Transverse colon (tissue), 4 donors: ENCODE results near the gene SLC25A6. TPM values are rescaled to one million over a fixed set of nuclear protein-coding genes. Genes with fewer than 3 reads are reported as not detected.
"Not testable (repeated sequence)": the region's sequence is repeated elsewhere in the genome, so short reads cannot be mapped to it uniquely, and the experiment has no call there.

ENCODE experiments used
- DNase-seq: peaks from one replicate; pipeline ENCODE4 v3.0.0-alpha.2; 2019
- H3K27ac ChIP-seq, 4 donors: fragments of 200-600 bp; sonication (generic); 2 replicates each; pipeline ENCODE4 v1.5.1; 2016 to 2018; ENCODE audit warnings: inconsistent platforms in 4 of 4
- H3K27me3 ChIP-seq: fragments of 200-600 bp; sonication (generic); 2 replicates; pipeline ENCODE4 v1.5.1; 2017; ENCODE audit warnings: inconsistent platforms
- H3K36me3 ChIP-seq, 4 donors: fragments of 200-600 bp; sonication (generic); 2 replicates each; pipeline ENCODE4 v1.5.1; 2017 to 2019; ENCODE audit warnings: inconsistent platforms in 4 of 4
- H3K4me1 ChIP-seq, 4 donors: fragments of 200-600 bp; sonication (generic); 2 replicates each; pipeline ENCODE4 v1.5.1; 2017 to 2020; ENCODE audit warnings: inconsistent platforms in 4 of 4
- H3K4me3 ChIP-seq, 4 donors: fragments of 200-600 bp; sonication (generic); 1 replicate in 1 of 4; 2 replicates in 3 of 4; pipeline versions ENCODE4 v1.5.1 to v1.6.1; 2017 to 2019; ENCODE audit warnings: inconsistent platforms in 4 of 4
- H3K9me3 ChIP-seq, 2 donors: fragments of 200-600 bp; sonication (generic); 2 replicates each; pipeline ENCODE4 v1.5.1; 2017 to 2019; ENCODE audit warnings: inconsistent platforms in 2 of 2
- CTCF ChIP-seq, 5 experiments: fragments of 200-600 bp in 3 of 5; fragments of 450-650 bp in 2 of 5; sonication (generic) in 3 of 5; IDR thresholded peaks; 1 replicate in 2 of 5; 2 replicates in 3 of 5; pipeline ENCODE4 v1.5.1; 2016 to 2017; ENCODE audit warnings: antibody characterized with exemption in 5 of 5, inconsistent platforms in 3 of 5, mild to moderate bottlenecking in 2 of 5, moderate library complexity in 1 of 5
- EP300 ChIP-seq: sonication (generic); formaldehyde crosslinking; IDR thresholded peaks from one replicate; pipeline ENCODE4 v1.6.1; 2017; ENCODE audit warnings: antibody characterized with exemption, low read depth
- POLR2A ChIP-seq: fragments of 450-650 bp; IDR thresholded peaks from one replicate; pipeline ENCODE4 v1.6.1; 2016; ENCODE audit warnings: antibody characterized with exemption, mild to moderate bottlenecking, moderate library complexity
- POLR2AphosphoS5 ChIP-seq, 3 donors: sonication (generic); formaldehyde crosslinking; IDR thresholded peaks; one replicate each; pipeline ENCODE4 v1.6.1; 2016; ENCODE audit warnings: antibody characterized with exemption in 3 of 3
- WGBS, 2 donors: methylation state at CpG; one replicate each; pipeline ENCODE4 v1.1.5; 2018; ENCODE audit warnings: low coverage in 1 of 2; 5-methylcytosine and 5-hydroxymethylcytosine counted together
- in situ Hi-C, 4 donors: fragments of 200-750 bp; cut with MboI; loops; one replicate each; pipeline versions ENCODE4 v1.15.0 to v1.15.1; 2017; ENCODE audit warnings: low sequenced_read_pairs in 3 of 4, low pct_ligation_motif_present in 1 of 4, low pct_unique_long_range_greater_than_20kb in 1 of 4
- intact Hi-C: fragments of 100-400 bp; cut with DNase I; formaldehyde crosslinking; loops from one replicate; pipeline ENCODE4 v1.15.1; 2023; ENCODE audit warnings: low total_unique reads
- total RNA-seq, 4 donors: library from RNA; depleted of rRNA; stranded (reverse); fragments of >200 nt; gene quantifications; one replicate each; pipeline ENCODE4 v1.1.0, GENCODE V29; 2016

SLC25A6 gene
- total RNA-seq, 4 donors from 2014 or later, result 473 to 699 (median 574) TPM

GRCh38 chrX:1433646-1434357 lies 41.9 kb upstream of the SLC25A6 start:
- Histone ChIP-seq H3K27me3 (no peaks in the 10 kb centered on the region), H3K36me3 (peaks cover 0 to 4% (median 0%) of the 10 kb centered on the region in 4 donors), H3K4me3 (no peak overlapping the region), H3K4me1 (no peaks in the 10 kb centered on the region), H3K27ac (no peak overlapping the region), H3K9me3 (no peaks in the 10 kb centered on the region)
- DNase-seq, result no peak
- intact Hi-C loops, result no loop called here
- 93% methylated on average over 17 of the region's 19 CpGs; no CpG with 5 or more reads in 1 of the 2 donors for WGBS, 2 donors
- TF ChIP-seq POLR2AphosphoS5 (IDR thresholded peaks at IDR 0.05) (no peak), EP300 (no peak), POLR2A (no peak), CTCF (IDR thresholded peaks at IDR 0.05) (no peak)
- in situ Hi-C loops, result no loop called here

- H3K36me3 ChIP-seq, result peaks cover 0 to 3% (median 1%) of the 10 kb centered on the region in 4 donors
- TF ChIP-seq POLR2A, result no peak
- in situ Hi-C loops (no loop called here), intact Hi-C loops (no loop called here)
- no peak overlapping the region for H3K27ac ChIP-seq
- H3K4me3 ChIP-seq, result no peak overlapping the region
- H3K27me3 ChIP-seq, result no peaks in the 10 kb centered on the region
- no peak for DNase-seq
- 94% methylated on average over 10 of the region's 10 CpGs for WGBS, 2 donors
- no peaks in the 10 kb centered on the region for H3K4me1 ChIP-seq
- no peaks in the 10 kb centered on the region for H3K9me3 ChIP-seq
Observed at GRCh38 chrX:1430451-1430850, 38.5 kb upstream of the SLC25A6 start.

GRCh38 chrX:1427756-1428155 lies 35.8 kb upstream of the SLC25A6 start:
- WGBS, 2 donors, result 92% methylated on average over 32 of the region's 32 CpGs; no CpG with 5 or more reads in 1 of the 2 donors
- Histone ChIP-seq H3K27me3 (no peaks in the 10 kb centered on the region), H3K9me3 (peaks cover under 1% of the 10 kb centered on the region in 2 donors), H3K36me3 (peaks cover 0 to 10% (median 3%) of the 10 kb centered on the region in 4 donors), H3K4me3 (no peak overlapping the region), H3K4me1 (no peaks in the 10 kb centered on the region), H3K27ac (no peak overlapping the region)
- TF ChIP-seq POLR2AphosphoS5 (IDR thresholded peaks at IDR 0.05) (no peak), CTCF (IDR thresholded peaks at IDR 0.05) (no peak), POLR2A (no peak), EP300 (no peak)
- DNase-seq, result no peak
- intact Hi-C loops (no loop called here), in situ Hi-C loops (no loop called here)

GRCh38 chrX:1426321-1426720 lies 34.4 kb upstream of the SLC25A6 start:
- H3K9me3 ChIP-seq, H3K27me3 ChIP-seq, H3K4me1 ChIP-seq, intact Hi-C loops, H3K27ac ChIP-seq, H3K4me3 ChIP-seq, in situ Hi-C loops, DNase-seq: not testable (repeated sequence)
- peaks cover 0 to 14% (median 3%) of the 10 kb centered on the region in 4 donors for H3K36me3 ChIP-seq
- 89% methylated on average over 16 of the region's 16 CpGs; no CpG with 5 or more reads in 1 of the 2 donors for WGBS, 2 donors

- in situ Hi-C loops (no loop called here), intact Hi-C loops (no loop called here)
- WGBS, 2 donors, result 86 to 87% methylated on average over 8 to 10 of the region's 10 CpGs
- no peak for TF ChIP-seq CTCF (IDR thresholded peaks at IDR 0.05)
- TF ChIP-seq POLR2AphosphoS5 (IDR thresholded peaks at IDR 0.05), result no peak
- no peak for TF ChIP-seq POLR2A
- no peak for TF ChIP-seq EP300
- peaks cover 5 to 6% of the 10 kb centered on the region in 2 donors for H3K9me3 ChIP-seq
- H3K36me3 ChIP-seq, result peaks cover 0 to 14% (median 3%) of the 10 kb centered on the region in 4 donors
- H3K27me3 ChIP-seq, result no peaks in the 10 kb centered on the region
- H3K27ac ChIP-seq, result no peak overlapping the region
- H3K4me3 ChIP-seq, result no peak overlapping the region
- no peaks in the 10 kb centered on the region for H3K4me1 ChIP-seq
- no peak for DNase-seq
Observed at GRCh38 chrX:1425381-1425780, 33.5 kb upstream of the SLC25A6 start.
